Measurements from ENCODE around the gene HMGCR.

Gene HMGCR

DNA sequence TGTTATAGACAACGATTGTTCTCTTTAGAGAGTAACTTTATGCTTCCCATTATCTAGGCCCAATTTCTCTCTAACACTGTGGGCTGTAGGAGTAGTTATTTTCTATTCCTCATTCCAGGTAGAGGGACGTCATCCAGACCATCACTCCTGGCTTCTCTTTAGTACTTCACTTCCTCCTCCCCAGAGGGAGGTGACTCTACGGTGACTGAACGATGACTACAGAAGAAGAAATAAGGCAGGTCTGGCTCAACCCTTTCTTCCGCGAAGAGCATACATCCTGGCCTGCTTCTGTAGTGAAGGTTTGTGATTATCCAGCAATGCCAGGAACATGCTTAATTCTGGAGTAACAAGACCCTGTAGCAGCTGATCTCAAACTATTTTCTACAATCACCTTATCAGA is 50.8 kb downstream of the HMGCR start:
- H3K27ac Mint-ChIP-seq: no peak overlapping the region
- H3K4me1 Mint-ChIP-seq (ENCODE audit: low read depth): peaks cover 4% of the 10 kb centered on the region
- H3K36me3 Mint-ChIP-seq: peaks cover 17% of the 10 kb centered on the region
- no peak overlapping the region for H3K4me3 Mint-ChIP-seq
- no peaks in the 10 kb centered on the region for H3K27me3 Mint-ChIP-seq
- H3K9me3 Mint-ChIP-seq (ENCODE audit: low read depth): no peaks in the 10 kb centered on the region

DNA sequence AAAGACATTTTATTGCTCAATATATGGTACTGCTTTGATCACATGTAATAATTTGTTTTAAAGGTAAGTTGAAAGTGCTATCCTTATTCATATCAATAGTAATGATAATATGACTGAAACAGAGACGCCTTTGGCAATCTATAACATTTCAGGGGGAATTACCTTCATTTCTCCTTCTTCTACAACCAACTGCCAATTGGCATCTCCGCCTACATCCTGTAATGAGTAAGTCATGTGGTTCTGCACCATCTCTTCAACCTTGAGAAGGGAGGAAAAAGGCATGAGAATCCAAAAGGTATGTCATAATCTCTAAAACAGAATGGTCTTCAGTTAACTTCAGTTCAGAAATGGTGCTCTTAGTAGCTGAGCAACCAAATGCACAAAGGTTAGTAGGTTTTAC is 52.4 kb downstream of the HMGCR start:
- Mint-ChIP-seq H3K36me3 (peaks cover 12% of the 10 kb centered on the region), H3K9me3 (ENCODE audit: low read depth) (no peaks in the 10 kb centered on the region), H3K4me3 (no peak overlapping the region), H3K4me1 (ENCODE audit: low read depth) (peaks cover 4% of the 10 kb centered on the region), H3K27me3 (no peaks in the 10 kb centered on the region), H3K27ac (peak overlapping the region; percentile 0)

DNA sequence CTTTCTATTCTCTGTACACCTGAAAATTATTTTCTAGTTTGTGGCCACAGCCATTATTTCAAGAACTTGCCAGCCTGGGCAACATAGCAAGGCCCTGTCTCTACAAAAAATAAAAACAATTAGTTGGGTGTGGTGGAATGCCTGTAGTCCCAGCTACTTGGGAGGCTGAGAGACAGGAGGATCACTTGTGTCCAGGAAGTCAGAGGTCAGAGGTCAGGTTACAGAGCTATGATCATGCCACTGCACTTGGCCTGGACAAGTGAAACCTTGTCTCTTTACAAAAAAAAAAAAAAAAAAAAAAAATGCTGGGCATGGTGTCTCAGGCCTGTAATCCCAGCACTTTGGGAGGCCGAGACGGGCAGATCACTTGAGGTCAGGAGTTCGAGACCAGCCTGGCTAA is 58.3 kb downstream of the HMGCR start:
- Mint-ChIP-seq H3K4me3 (no peak overlapping the region), H3K9me3 (ENCODE audit: low read depth) (no peaks in the 10 kb centered on the region), H3K27ac (no peak overlapping the region), H3K27me3 (no peaks in the 10 kb centered on the region), H3K36me3 (peaks cover 4% of the 10 kb centered on the region), H3K4me1 (ENCODE audit: low read depth) (no peaks in the 10 kb centered on the region)

DNA sequence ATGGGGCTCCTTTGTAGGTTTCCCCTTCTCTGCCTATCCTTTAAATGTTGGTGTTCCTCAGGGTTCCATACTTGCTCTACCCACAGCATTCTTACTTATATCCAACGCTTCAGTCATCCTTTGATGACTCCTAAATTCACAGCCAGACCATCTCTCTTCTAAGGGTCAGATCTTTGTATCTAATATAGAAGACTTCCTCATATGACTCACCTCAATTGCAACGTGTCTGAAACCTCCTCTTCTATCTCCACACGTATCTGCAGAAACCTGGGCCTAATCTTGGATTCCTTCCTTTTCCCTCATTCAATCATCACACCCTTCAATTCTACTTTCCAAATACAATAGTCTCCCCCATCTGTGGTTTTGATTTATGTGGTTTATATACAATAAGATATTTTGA is 68.3 kb downstream of the HMGCR start:
- H3K9me3 Mint-ChIP-seq (ENCODE audit: low read depth): no peaks in the 10 kb centered on the region
- H3K36me3 Mint-ChIP-seq: peaks cover 15% of the 10 kb centered on the region
- peaks cover 4% of the 10 kb centered on the region for H3K4me1 Mint-ChIP-seq (ENCODE audit: low read depth)

More for the DNA sequence above, 68.3 kb downstream of the HMGCR start:
- H3K4me3 Mint-ChIP-seq: no peak overlapping the region
- peak overlapping the region; percentile 3 for H3K27ac Mint-ChIP-seq
- H3K27me3 Mint-ChIP-seq: no peaks in the 10 kb centered on the region
